K562 (cell line): Measurements from ENCODE around the gene KLHDC10. TPM values are rescaled to one million over a fixed set of nuclear protein-coding genes. Genes with fewer than 3 reads are reported as not detected.

Experiments
- ATF1 ChIP-seq, 2 experiments: fragments of 450-650 bp in 1 of 2; IDR thresholded peaks; 2 replicates each; pipeline ENCODE4 v1.6.1; 2016; ENCODE audit warnings: missing compliant biosample characterization in 1 of 2, missing genetic modification characterization in 1 of 2
- CBX5 ChIP-seq: IDR thresholded peaks from 2 replicates; pipeline ENCODE4 v1.6.1; 2014; ENCODE audit warnings: low read depth, borderline replicate concordance
- CEBPB ChIP-seq: fragments of 450-650 bp; IDR thresholded peaks from 2 replicates; pipeline ENCODE4 v1.6.1; 2016; ENCODE audit warnings: missing genetic modification characterization, missing compliant biosample characterization
- CHCHD3 ChIP-seq: fragments of 250-450 bp; sonication (Bioruptor Pico); IDR thresholded peaks from 2 replicates; pipeline ENCODE4 v2.1.2; 2022; ENCODE audit warnings: mild to moderate bottlenecking
- ELF2 ChIP-seq: fragments of 250-450 bp; sonication (Bioruptor Pico); IDR thresholded peaks from 2 replicates; pipeline ENCODE4 v1.5.0; 2021; ENCODE audit warnings: mild to moderate bottlenecking
- GABPB1 ChIP-seq: sonication (generic); formaldehyde crosslinking; IDR thresholded peaks from 2 replicates; pipeline ENCODE4 v1.8.0; 2022; ENCODE audit warnings: mild to moderate bottlenecking, missing genetic modification reagents
- KDM2B ChIP-seq: fragments of 250-450 bp; sonication (Bioruptor Pico); IDR thresholded peaks from 2 replicates; pipeline ENCODE4 v1.8.0; 2021; ENCODE audit warnings: mild to moderate bottlenecking, moderate library complexity
- MAFF ChIP-seq: IDR thresholded peaks from 2 replicates; pipeline ENCODE4 v1.6.1; 2012; ENCODE audit warnings: low read length, improper control_type of control experiment
- MTA1 ChIP-seq: fragments of 450-650 bp; IDR thresholded peaks from 2 replicates; pipeline ENCODE4 v1.6.1; 2017; ENCODE audit warnings: borderline replicate concordance
- NR1H2 ChIP-seq: sonication (generic); formaldehyde crosslinking; IDR thresholded peaks from 2 replicates; pipeline ENCODE4 v1.4.0; 2020; ENCODE audit warnings: mild to moderate bottlenecking, missing genetic modification reagents
- SAFB2 ChIP-seq: fragments of 200-400 bp; formaldehyde crosslinking; IDR thresholded peaks from 2 replicates; pipeline ENCODE4 v1.6.1; 2018; ENCODE audit warnings: borderline replicate concordance, low read length, low read depth, moderate library complexity; ENCODE audit not compliant: severe bottlenecking
- SLC30A9 ChIP-seq: fragments of 250-450 bp; sonication (Bioruptor Pico); IDR thresholded peaks from 2 replicates; pipeline ENCODE4 v1.8.0; 2022; ENCODE audit warnings: mild to moderate bottlenecking, moderate library complexity
- SOX6 ChIP-seq: fragments of 450-650 bp; IDR thresholded peaks from 2 replicates; pipeline ENCODE4 v1.6.1; 2014; ENCODE audit warnings: mild to moderate bottlenecking
- TEAD1 ChIP-seq, 2 experiments: fragments of 450-650 bp in 1 of 2; sonication (generic) in 1 of 2; formaldehyde crosslinking; IDR thresholded peaks; 2 replicates each; pipeline versions ENCODE4 v1.4.0 to v1.8.0; 2020 to 2022; ENCODE audit warnings: mild to moderate bottlenecking in 2 of 2, missing genetic modification reagents in 1 of 2
- ZBTB1 ChIP-seq: sonication (generic); formaldehyde crosslinking; IDR thresholded peaks from 2 replicates; pipeline ENCODE4 v1.8.1; 2023; ENCODE audit warnings: missing genetic modification reagents, low read depth, mild to moderate bottlenecking, borderline replicate concordance
- ZNF212 ChIP-seq: fragments of 450-650 bp; formaldehyde crosslinking; IDR thresholded peaks from 2 replicates; pipeline ENCODE4 v1.4.0; 2020; ENCODE audit warnings: mild to moderate bottlenecking
- ZNF551 ChIP-seq: fragments of 250-450 bp; sonication (Bioruptor Pico); IDR thresholded peaks from 2 replicates; pipeline ENCODE4 v1.5.0; 2021; ENCODE audit warnings: mild to moderate bottlenecking, moderate library complexity
- ZNF586 ChIP-seq: fragments of 450-650 bp; formaldehyde crosslinking; conservative IDR thresholded peaks from 2 replicates; pipeline ENCODE4 v1.4.0; 2020; ENCODE audit warnings: mild to moderate bottlenecking, moderate library complexity
- ZNF668 ChIP-seq: fragments of 250-450 bp; sonication (Bioruptor Pico); IDR thresholded peaks from 2 replicates; pipeline ENCODE4 v1.8.0; 2022; ENCODE audit warnings: mild to moderate bottlenecking, inconsistent platforms
- ZNF778 ChIP-seq: fragments of 450-650 bp; formaldehyde crosslinking; IDR thresholded peaks from 2 replicates; pipeline ENCODE4 v1.4.0; 2020; ENCODE audit warnings: mild to moderate bottlenecking, moderate library complexity
- polyA plus RNA-seq, 8 experiments: library from polyadenylated mRNA; depleted of rRNA in 4 of 8; stranded (reverse) in 5 of 8; unstranded in 3 of 8; fragments of >200 nt; fragmentation: Nextera tagmentation in 2 of 8; fragmentation: Illumina TruSeq in 1 of 8; extraction: Ambion mirVana in 2 of 8; extraction: Trizol in 1 of 8; gene quantifications; 2 replicates each; pipeline versions ENCODE4 v1.2.1 to v1.2.3, GENCODE V29; 2011 to 2014; ENCODE audit warnings: inconsistent platforms in 1 of 8, missing spikeins in 1 of 8
- total RNA-seq, 7 experiments: library from RNA; depleted of rRNA in 6 of 7; stranded (reverse); fragments of >200 nt in 6 of 7; fragmentation: Illumina TruSeq in 2 of 7; extraction: Trizol in 2 of 7; gene quantifications; 2 replicates each; pipeline versions ENCODE4 v1.2.1 to v1.2.3, GENCODE V29; 2011 to 2021; ENCODE audit warnings: low replicate concordance in 1 of 7
- TF ChIP-seq, protein P1 (sequence below): fragments of 200-800 bp; sonication (Bioruptor generic); IDR thresholded peaks from 2 replicates; pipeline ENCODE4 v1.6.1; 2017; ENCODE audit warnings: missing genetic modification characterization, missing compliant biosample characterization
- TF ChIP-seq, protein P2 (sequence below): fragments of 250-450 bp; sonication (Bioruptor Pico); IDR thresholded peaks from 2 replicates; pipeline ENCODE4 v1.4.0; 2020
- TF ChIP-seq, protein P3 (sequence below), 3 experiments: fragments of 200-800 bp in 1 of 3; fragments of 250-450 bp in 1 of 3; fragments of 450-650 bp in 1 of 3; sonication (Bioruptor Pico) in 1 of 3; sonication (Bioruptor generic) in 1 of 3; formaldehyde crosslinking in 1 of 3; IDR thresholded peaks; 2 replicates each; pipeline versions ENCODE4 v1.6.1 to v1.8.0; 2016 to 2022; ENCODE audit warnings: mild to moderate bottlenecking in 2 of 3, missing genetic modification characterization in 2 of 3, missing compliant biosample characterization in 1 of 3, moderate library complexity in 1 of 3

Gene KLHDC10
- total and polyA plus RNA-seq, 9 of the 15 experiments (the other 6 are each of a cell fraction or from before 2014, with no cell fraction given), result 9.8 to 80.5 (median 31.4) TPM

DNA sequence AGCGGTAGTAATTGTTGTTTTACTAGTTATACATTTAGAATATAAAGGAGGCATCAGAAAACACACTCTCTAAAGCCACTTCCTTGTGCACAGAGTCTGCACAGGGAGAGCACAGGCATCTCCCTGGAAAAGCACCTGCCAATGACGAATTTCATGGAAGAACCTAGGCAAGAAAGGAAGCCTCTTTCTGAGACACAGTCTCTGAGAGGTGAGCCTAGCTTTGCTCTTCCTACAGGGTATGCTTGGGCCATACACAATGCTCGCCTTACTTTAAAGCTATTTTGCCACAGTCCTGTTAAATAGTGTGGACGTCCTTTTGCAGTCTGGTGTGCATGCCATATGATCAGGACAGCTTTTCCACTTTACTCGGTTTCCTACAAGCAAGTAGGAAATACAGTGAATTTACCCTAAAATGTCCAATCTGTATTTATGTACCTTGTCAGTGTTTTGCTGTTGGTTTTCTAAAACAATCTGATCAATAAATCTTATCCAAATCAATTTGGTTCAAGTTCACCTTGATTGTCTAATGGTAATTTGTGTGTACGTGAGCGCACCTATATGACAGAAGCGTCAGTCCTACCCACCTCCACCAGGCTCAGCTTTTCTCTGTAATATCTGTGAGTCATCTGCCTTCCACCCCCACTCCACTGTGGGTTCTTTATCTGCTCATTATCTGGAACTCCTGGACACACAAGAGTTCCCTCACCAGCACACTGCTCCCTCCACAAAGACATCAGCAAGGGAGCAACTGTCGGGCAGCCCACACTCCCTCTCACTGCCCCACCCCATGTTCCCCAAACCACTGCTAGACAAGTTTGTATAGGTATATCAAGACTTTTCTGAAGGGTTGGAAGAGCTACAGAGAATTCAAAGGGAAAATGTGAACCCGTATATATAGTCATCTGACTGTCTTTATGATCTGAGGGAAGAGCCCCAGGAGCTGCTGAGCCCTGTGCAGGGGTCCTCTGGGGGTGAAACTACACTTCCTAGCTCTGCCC lies 65.2 kb downstream of the KLHDC10 start (continued):
- TF ChIP-seq, protein P1, sequence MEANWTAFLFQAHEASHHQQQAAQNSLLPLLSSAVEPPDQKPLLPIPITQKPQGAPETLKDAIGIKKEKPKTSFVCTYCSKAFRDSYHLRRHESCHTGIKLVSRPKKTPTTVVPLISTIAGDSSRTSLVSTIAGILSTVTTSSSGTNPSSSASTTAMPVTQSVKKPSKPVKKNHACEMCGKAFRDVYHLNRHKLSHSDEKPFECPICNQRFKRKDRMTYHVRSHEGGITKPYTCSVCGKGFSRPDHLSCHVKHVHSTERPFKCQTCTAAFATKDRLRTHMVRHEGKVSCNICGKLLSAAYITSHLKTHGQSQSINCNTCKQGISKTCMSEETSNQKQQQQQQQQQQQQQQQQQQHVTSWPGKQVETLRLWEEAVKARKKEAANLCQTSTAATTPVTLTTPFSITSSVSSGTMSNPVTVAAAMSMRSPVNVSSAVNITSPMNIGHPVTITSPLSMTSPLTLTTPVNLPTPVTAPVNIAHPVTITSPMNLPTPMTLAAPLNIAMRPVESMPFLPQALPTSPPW, result peak; percentile 96
- TF ChIP-seq ELF2 (CRISPR knock-in tag) (peak; percentile 57; the same call in 1 of the 2 replicates), CEBPB (tag) (no peak), GABPB1 (CRISPR knock-in tag) (no peak), MAFF (peak; percentile 42), SOX6 (peak; percentile 95), ZNF586 (CRISPR knock-in tag) (no peak), TEAD1 (CRISPR knock-in tag; IDR thresholded peaks at IDR 0.05) (peak in 1 of 2 experiments; percentile 27; a peak in 1 of 4 replicates), CBX5 (no peak), ATF1 (CRISPR knock-in tag; IDR thresholded peaks at IDR 0.05) (no peak), ATF1 (tag; IDR thresholded peaks at IDR 0.05) (peak; percentile 88), SAFB2 (no peak), ZNF668 (CRISPR knock-in tag) (no peak; the same call in 1 of the 2 replicates), ZBTB1 (CRISPR knock-in tag) (no peak), SLC30A9 (CRISPR knock-in tag) (no peak), ZNF212 (CRISPR knock-in tag) (no peak), ZNF551 (CRISPR knock-in tag) (no peak), NR1H2 (CRISPR knock-in tag) (no peak), CHCHD3 (CRISPR knock-in tag) (no peak), ZNF778 (no peak), MTA1 (peak; percentile 94), KDM2B (no peak)
- TF ChIP-seq, protein P2, sequence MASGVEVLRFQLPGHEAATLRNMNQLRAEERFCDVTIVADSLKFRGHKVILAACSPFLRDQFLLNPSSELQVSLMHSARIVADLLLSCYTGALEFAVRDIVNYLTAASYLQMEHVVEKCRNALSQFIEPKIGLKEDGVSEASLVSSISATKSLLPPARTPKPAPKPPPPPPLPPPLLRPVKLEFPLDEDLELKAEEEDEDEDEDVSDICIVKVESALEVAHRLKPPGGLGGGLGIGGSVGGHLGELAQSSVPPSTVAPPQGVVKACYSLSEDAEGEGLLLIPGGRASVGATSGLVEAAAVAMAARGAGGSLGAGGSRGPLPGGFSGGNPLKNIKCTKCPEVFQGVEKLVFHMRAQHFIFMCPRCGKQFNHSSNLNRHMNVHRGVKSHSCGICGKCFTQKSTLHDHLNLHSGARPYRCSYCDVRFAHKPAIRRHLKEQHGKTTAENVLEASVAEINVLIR (CRISPR knock-in tag), result no peak
- TF ChIP-seq, protein P3, sequence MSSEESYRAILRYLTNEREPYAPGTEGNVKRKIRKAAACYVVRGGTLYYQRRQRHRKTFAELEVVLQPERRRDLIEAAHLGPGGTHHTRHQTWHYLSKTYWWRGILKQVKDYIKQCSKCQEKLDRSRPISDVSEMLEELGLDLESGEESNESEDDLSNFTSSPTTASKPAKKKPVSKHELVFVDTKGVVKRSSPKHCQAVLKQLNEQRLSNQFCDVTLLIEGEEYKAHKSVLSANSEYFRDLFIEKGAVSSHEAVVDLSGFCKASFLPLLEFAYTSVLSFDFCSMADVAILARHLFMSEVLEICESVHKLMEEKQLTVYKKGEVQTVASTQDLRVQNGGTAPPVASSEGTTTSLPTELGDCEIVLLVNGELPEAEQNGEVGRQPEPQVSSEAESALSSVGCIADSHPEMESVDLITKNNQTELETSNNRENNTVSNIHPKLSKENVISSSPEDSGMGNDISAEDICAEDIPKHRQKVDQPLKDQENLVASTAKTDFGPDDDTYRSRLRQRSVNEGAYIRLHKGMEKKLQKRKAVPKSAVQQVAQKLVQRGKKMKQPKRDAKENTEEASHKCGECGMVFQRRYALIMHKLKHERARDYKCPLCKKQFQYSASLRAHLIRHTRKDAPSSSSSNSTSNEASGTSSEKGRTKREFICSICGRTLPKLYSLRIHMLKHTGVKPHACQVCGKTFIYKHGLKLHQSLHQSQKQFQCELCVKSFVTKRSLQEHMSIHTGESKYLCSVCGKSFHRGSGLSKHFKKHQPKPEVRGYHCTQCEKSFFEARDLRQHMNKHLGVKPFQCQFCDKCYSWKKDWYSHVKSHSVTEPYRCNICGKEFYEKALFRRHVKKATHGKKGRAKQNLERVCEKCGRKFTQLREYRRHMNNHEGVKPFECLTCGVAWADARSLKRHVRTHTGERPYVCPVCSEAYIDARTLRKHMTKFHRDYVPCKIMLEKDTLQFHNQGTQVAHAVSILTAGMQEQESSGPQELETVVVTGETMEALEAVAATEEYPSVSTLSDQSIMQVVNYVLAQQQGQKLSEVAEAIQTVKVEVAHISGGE (CRISPR knock-in tag; IDR thresholded peaks at IDR 0.05), result no peak; a peak in 2 of 6 replicates
